Measurements from ENCODE around the gene RGS7. TPM values are rescaled to one million over a fixed set of nuclear protein-coding genes. Genes with fewer than 3 reads are reported as not detected.
"Not testable (repeated sequence)": the region's sequence is repeated elsewhere in the genome, so short reads cannot be mapped to it uniquely, and the experiment has no call there.

RGS7 gene
- total RNA-seq, 1 donor from 2014 or later, result 0.39 TPM

DNA sequence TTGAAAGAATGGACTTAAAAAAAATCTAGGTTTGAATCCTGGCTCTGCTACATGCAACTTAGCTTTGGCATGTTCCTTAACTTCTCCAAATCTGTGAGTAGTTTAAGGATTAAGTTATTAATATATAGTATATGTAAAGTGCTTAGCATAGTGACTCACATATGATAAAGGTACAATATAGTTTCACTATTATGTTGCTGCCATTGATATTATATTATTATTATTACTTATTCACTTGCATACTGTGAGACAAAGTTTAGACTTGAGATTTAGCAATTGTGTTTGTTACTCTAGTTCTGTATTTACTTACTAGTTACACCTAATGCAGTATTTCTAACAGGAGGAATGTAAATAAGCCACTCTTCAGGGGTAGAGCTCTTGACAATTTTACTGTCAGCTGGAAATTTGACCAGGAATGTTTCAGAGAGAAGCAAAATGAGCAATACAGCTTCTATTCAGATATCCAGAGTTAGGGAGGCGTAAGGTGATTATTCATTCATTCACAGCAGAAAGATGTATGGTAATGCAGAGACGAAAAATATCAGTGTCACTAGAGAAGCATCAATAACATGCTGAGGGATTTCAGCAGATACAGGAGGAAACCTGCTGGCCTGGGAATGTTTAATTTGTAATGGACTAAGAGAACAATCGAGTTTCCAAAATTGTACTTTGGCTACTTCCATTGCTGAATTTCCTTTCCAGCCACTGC lies 25.5 kb downstream of the RGS7 start:
- no peak for DNase-seq

DNA sequence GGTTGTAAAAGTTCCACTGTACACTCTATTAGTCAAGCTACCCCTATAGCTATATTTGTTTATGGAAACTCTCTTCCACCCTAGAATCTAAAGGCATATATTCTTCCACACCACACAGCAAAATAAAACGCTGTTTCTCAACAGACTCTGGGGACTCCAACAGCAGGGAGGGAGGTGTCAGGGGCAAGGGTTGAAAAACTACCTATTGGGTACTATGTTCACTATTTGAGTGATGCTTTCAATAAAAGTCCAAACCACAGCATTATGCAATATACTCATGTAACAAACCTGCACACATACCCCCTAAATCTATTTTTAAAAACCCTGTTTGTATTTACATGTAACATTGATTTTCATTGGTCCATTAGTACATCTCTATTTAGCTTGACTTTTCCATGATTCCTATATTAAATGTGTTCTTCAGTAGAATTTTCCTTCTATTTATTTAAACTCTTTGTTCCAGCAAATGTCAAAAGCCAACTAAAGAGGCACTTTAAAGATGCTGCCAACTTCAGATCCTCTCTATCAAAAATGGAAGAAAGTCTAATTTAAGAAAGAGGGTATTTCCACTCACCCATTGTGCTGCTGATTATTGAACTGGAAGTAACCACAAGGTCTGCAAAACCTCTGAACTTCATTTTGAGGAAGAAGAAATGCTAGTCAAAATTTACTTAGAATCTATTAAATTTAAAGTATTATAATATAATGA lies 26.2 kb downstream of the RGS7 start:
- no peak for DNase-seq

DNA sequence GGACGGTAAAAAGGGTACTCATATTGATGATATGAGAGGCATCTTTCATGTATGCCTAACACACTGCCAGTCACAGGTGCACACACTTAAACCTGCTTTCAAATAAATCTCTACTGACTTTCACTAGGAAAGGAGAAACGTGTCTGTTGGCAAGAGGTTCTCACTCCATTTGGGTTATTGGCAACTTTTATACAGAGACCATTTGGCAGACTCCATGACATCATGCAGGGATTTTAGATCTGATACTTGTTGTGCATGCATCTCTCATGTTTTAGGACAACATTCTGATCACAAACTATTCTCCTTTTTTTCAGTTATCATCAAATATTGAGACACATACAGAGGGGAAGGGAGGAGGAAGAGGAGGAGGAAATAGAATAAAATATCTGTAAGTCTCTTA lies 31.5 kb downstream of the RGS7 start:
- DNase-seq, result no peak

DNA sequence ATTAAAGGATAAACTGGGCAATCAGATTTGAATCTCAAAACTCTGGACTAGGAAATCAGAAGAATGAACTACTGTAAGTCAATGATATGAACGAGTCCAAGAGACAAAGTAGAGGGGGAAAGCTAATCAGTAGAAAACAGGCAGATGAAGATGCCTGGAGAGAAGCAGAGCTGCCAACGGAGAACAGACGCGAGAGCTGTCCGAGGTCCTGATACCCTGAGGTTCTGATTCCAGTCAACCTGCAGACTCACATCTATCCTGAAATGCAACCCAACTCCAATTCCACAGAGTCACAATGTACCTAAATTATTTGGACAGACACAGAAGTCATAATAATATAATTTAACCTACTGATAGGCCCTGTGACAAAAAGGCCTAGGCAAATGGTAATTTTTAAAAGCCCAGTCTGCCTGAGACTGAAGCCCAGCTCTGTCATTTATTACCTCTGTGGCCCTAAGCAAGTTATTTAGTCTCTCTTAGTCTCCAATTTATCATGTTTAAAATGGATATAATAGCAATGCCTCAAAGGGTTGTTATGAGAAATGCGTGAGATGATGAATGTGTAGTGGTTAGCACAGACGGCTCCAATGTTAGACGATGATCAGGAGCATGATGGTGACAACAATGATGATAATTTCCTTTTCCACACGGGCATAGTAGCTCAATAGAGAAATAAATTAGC lies 33.4 kb downstream of the RGS7 start:
- DNase-seq, result no peak

DNA sequence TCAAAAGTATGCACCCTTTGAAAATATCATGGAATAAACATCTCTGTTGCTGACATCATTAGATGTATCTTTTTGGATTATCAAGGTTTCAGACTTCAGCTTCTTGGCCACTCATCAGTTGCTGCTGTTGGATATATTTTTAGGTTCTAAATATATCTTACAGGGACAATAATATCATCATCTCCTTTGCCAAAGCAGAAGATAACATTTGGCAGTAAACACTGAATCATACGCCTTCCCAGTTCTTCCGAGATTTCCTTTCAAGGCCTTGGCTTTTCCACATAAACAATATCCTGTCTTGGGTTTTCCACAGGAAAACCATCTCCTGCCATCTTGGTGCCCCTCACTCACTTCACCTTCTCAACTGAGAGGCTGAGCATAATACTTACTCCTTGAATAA lies 39.3 kb downstream of the RGS7 start:
- DNase-seq, result no peak

DNA sequence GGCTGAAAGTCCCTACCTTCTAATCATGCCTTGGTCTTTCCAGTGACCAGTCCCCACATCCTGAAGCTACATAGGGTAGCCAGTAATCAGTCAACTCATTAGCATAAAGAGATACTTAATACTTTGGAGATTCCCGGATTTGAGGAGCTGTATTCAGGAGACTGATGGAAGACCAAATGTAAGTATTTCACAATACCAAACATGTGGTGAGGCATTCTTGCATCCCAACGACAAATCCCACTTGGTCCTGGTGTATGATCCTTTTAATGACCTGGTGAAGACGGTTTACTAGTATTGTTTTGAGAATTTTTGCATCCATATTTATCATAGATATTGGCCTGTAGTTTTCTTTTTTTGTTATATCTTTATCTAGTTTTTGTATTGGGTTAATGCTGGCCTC lies 40.6 kb downstream of the RGS7 start:
- DNase-seq, result no peak

DNA sequence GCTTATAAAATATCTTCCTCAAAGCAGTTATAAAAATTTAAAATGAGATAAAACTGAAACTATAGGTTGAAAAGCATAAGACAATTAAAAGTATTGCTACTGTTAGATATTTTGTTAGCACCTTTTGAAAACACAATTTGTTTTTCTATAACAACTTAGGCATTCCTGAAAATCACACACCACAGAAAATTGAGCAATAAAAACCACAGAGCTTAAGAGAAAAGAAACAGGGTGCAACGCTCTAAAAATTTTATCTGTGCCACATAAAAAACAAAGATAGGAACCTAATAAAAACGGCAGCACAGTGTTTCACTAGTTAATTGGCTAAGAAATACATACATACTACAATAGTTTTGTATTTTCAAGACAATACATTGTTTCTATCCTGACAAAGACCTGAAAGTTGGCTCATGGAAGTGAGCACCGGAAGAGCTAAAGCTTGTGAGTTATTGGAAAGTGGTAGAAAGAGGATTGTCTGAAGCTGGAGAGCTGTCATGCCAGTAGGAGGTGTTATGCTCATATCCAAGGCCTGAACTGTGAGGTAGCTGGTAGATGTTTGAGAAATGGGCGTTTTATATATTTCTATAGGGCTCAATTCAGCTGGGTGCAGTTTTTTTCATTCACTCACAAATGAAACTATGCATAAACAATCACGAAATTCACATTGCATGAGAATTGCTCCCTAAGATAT lies 45.8 kb downstream of the RGS7 start:
- DNase-seq, result no peak

DNA sequence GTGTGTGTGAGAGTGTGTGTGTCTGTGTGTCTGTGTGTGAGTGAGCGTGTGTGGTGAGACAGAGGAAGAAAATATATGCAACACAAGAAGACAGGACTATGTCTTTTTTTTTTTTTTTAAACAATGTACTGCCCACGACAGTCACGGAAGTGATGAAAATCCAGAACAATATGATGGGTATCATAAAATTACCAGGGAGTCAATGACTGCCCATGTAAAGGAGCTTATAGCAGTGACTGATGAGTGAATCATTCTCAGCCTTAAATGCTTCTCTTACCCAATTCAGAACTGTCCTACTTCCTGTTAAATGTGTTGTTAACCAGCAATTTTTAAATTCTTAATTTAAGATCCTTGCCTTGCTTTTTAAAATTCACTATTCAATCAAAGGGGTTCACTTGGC lies 46.6 kb downstream of the RGS7 start:
- no peak for DNase-seq

DNA sequence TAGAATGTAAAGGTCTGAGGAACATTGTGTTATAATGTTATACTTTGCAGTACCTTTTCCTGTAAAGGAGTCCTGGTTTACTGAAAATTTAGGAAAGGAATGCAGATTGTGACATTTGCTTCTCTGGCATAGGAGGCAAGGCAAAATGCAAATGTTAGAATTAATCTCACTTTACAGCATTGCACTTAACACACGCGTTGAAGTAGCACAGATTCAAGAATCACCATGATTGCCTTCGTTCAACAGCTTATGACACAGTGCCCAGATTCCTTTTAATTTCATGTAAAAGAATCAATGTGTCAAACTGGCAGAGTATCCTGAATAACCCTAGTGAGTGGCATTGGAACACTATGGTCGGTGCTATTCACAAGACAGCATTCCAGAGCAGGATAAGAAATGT lies 47.4 kb downstream of the RGS7 start:
- DNase-seq, result no peak

DNA sequence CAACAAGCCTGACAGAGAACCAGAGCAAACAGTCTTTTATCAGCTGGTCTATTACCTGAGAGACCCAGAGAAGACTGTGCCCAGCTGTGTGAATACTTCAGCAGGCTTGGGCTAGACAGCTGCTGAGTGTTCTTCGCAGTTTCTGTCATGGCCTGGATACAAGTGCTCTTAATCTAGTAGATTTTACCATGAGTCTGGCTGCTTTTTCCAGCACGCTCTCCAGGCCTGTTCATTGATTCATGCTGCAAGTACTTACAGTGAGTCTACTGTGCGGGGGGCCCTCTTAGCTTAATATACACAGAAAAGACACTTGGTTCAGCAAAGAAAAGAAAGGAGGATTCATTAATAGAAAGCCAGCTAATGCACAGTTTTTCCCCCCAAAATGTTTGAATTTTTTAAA lies 48.5 kb downstream of the RGS7 start:
- no peak for DNase-seq

DNA sequence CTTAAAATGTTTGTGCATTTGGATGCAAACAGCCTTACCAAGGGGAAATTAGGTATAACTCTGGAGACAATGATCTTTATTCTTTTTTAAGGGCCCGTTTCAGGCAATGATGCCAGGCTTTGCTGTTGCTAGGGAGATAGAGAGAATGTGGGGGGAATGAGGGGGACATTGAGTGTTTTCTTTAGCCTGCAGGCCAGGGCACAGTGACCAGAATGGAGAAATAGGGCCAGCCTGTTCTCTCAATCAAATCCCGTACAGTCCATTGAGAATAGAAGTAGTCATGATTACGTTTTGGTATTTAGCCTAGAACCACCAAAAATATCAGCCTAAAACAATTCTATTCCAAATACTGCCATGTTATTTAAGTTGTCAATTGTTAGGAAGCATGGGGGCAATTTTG lies 49.0 kb downstream of the RGS7 start:
- DNase-seq, result no peak

DNA sequence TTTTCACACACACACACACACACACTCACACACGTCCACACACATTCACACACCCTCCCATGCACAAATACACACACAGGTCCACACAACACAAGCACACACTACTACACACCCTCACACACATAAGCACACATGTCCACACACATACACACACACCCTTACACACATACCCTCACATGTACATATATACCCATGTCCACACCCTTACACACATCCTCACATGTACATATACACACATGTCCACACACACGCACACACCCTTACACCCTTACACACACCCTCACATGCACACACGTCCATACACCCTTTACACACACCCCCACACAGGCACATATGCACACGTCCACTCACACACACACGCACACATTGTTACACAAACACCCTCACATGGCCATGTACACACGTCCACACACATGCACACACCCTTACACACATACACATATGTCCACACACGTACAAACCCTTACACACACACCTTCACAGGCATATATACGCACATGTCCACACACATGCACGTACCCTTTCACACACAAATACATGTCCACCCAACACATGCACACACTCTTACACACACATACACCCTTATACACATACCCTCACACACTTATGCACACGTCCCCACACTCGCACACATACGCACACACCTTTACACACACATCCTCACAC lies 50.7 kb downstream of the RGS7 start:
- no peak for DNase-seq

DNA sequence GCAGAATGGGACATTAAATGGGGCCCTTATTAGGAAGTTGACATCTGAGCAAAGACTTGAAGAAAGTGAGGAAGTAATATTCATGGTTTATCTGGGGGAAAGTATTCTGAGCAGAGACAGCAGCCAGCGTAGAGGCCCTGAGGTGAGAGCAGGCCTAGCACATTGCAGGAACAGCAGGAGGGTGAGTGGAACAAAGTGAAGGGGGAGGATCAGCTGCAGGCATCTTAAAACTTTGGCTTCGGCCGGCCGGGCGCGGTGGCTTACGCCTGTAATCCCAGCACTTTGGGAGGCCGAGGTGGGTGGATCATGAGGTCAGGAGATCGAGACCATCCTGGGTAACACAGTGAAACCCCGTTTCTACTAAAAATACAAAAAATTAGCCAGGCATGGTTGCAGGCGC lies 55.0 kb downstream of the RGS7 start:
- DNase-seq, result not testable (repeated sequence)

DNA sequence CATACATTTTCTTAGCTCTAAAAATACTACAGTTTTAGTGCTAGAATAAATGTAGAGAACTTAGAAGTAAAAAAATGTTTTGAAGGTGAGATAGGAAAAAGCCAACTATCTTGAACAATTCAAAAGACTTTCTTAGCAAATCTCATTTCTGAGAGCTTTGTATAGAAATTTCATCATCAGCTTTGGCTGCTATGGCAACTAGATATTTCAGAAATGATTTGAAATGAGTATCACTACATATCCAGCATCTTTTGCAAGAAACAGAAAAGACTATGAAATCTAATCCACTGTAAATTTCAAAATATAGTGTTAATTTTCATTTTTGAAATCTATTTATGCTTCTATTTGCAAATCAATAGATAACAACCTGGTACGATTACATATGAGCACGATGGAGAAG lies 57.7 kb downstream of the RGS7 start:
- no peak for DNase-seq

DNA sequence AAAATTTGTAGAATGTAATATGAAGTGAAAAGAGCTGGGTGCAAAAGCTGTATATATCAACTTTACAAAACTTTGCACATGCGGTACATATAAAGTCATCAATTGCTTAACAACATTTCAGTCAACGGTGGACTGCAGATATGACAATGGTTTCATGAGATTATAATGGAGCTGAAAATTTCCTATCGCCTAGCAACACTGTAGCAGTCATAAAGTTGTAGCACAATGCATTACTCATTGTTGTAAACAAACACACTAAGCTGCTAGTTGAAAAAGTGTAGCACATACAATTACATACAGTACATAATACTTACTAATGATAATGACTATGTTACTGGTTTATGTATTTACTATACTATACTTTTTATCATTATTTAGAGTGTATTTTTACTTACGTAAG lies 64.0 kb downstream of the RGS7 start:
- no peak for DNase-seq

DNA sequence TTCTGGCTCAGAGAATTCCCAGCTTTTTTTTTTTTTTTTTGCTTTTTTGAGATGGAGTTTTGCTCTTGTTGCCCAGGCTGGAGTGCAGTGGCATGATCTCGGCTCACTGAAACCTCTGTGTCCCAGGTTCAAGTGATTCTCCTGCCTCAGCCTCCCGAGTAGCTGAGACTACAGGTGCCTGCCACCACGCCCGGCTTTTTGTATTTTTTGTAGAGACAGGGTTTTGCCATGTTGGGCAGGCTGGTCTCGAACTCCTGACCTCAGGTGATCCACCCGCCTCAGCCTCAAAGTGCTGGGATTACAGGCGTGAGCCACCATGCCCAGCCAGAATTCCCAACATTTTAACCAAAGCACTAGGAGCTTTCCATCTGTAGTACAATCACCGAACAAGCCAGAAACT lies 65.5 kb downstream of the RGS7 start:
- not testable (repeated sequence) for DNase-seq

DNA sequence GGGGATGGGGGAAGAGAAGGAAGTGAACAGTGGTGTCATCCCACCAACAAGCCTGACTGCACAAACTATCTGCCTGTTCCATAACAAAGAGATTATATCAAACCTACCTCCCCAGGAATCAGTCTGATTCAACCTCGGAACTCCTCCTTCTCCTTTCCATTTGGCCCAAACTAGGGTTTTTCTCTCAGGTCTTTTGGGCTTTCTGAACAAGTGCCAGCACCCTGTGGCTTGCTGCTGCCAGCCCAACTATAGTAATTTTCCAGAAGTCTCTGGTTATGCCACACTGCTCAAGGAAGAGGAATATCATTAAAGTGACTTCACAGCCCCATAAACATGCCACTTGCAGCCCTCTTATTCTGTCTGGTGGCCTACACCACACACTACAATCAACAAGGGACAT lies 70.5 kb downstream of the RGS7 start:
- no peak for DNase-seq

DNA sequence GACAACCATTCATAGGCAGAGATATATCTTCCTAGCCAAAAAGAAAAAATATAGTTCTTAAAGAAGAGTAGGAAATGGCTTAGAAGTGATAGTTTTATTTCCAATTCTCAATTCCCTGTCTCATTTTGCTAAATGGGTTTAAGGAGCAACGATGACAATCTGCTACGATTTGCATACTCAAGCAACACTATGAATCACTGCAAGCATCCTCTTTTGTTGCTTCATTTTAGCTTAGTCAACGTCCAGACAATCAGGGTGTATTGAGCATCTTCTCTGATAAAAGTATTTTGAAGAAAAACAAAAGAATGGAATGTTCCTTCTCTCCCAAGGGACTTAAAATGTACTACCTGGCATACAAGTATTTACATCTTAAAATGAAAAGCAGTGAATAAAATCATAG lies 80.6 kb downstream of the RGS7 start:
- no peak for DNase-seq

DNA sequence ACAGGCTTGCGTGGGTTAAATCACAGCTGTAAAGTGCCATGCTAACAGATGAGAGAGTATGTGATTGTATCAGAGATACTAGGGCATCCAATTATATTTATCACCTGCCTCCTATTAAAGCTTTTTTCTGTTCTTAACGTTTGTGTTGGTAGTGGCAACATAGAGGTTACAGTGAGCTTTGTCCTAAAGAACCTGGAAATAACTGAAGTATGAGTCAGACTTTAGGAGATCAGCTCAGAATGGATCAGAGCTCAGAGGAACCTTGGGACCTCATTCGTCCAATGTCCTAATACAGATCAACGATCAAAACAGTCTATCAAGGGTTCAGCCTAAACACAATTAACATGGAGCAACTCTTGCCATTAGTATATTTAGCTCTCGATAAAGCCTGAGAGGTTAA lies 81.0 kb downstream of the RGS7 start:
- no peak for DNase-seq

DNA sequence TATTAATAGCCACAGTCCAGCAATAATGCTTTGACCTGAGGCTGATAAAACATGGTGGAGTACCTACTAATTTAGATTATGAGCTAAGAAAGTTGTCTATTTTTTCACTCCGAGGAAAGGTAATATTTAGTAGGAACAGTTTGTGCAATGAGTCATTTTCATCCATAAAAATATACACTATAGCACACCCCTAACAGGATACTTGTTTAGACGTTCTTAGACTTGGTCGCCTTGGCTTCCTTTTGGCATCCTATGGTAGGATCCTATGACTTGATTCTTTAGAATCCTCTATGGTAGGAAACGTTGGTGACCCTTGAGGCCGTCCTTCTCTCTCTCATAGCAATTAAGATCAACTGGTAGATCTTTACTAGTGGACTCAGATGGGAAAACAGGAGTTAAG lies 81.8 kb downstream of the RGS7 start:
- DNase-seq, result no peak

DNA sequence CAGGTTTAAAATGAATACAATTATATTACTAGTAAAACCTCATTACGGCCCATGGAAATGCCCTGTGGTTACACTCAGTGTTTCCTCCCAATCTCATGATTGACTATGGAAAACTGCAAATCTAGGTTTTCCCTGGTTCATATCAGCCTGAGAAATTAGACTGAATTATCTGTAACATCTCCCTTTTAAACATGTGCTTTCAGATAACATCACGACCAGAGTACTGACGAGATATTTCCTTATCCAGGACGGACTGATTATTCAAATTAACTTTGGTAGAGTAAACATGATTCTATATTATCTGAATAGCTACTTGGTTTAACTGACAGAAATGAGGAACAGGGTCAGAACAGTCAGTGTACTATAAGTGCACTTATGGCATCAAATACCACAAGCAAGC lies 82.3 kb downstream of the RGS7 start:
- DNase-seq, result no peak

DNA sequence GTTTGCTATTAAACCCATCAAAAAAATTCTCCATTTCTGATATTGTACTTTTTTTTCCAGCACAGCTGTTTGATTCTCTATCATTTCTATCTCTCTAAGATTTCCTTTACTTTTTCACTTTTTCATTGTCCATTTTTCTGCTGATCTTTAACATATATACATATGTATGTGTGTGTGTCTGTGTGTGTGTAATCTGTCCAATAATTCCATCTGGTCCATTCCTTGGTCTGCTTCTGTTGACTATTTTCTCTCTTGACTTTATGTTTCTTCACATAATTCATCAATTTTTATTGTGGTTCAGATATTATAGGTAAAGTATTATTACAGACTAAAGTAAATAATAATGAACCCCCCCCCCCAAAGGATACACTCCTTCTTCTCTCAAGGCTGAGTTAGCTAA lies 84.2 kb downstream of the RGS7 start:
- no peak for DNase-seq

DNA sequence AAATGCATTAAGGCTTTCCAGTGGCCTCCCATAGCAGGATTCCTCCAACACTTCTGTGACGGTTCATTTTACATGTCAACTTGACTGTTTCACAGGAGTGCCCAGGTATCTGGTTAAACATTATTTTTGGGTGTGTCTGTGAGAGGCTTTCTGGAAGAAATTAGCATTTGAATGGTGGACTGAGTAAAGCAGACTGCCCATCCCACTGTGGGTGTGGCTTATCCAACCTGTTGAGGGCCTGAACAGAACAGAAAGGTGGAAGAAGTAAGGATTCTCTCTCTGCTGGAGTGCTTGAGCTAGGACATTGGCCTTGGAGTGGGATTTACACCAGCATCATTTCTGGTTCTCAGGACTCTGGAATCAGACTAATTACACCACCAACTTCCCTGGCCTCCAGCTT lies 85.6 kb downstream of the RGS7 start:
- no peak for DNase-seq

Data from skin of body (tissue), 2 donors.